GM12875 (cell line): Measurements from ENCODE around the gene JRKL.

Experiments
- H3K4me3 ChIP-seq: one replicate; pipeline ENCODE4 v1.5.1; 2011; ENCODE audit warnings: low read depth, low read length, control low read depth
- CTCF ChIP-seq: IDR thresholded peaks from 2 replicates; pipeline ENCODE4 v1.5.1; 2011; ENCODE audit warnings: low read depth, mild to moderate bottlenecking, control low read depth, inconsistent platforms, low read length, moderate library complexity, borderline replicate concordance; ENCODE audit not compliant: insufficient read depth

JRKL gene

GRCh38 chr11:96357794-96358193 is 32.0 kb upstream of the JRKL start:
- no peak overlapping the region for H3K4me3 ChIP-seq

GRCh38 chr11:96358321-96358720 is 31.5 kb upstream of the JRKL start:
- no peak overlapping the region for H3K4me3 ChIP-seq
- no peak for TF ChIP-seq CTCF

More at GRCh38 chr11:96357794-96358193, 32.0 kb upstream of the JRKL start:
- TF ChIP-seq CTCF, result no peak

DNA sequence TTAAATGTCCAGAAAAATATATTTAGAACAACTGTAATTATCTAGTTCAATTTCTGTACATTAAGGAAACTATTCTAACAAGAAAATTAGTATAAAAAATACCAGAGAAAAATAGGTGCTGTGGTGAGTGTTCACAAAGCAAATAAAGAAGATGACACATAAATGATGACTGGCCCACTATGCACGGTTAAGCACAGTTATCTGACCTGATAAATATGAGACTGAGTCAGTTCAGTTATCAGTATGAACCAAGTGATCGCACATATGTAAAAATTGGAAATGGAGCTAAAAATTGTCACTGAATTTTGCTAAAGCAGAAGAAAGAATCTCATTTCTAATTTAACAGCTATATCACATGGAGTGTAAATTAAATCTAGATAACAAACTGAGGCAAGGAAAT is 28.0 kb upstream of the JRKL start:
- no peak overlapping the region for H3K4me3 ChIP-seq
- TF ChIP-seq CTCF, result no peak

DNA sequence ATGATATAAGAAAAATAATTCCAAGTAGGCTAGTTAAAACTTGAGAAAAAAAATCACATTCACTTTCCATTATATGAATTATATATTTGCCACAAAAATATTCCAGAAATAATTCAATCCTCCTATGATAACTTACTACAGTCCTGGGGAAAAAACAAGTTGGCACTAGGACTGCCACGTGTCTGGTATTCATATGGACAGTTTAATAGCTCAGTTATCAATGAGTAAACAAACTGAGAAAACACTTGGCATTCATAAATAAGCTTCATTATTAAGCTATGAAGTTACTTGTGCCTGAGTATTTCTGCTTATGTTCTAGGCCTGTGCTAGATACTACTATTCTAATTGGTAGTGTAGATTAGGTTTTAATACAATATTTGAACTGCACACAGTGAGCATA is 24.3 kb upstream of the JRKL start:
- H3K4me3 ChIP-seq, result no peak overlapping the region
- TF ChIP-seq CTCF, result no peak

- no peak overlapping the region for H3K4me3 ChIP-seq
- no peak for TF ChIP-seq CTCF
Measured at GRCh38 chr11:96366024-96366423, 23.8 kb upstream of the JRKL start.

DNA sequence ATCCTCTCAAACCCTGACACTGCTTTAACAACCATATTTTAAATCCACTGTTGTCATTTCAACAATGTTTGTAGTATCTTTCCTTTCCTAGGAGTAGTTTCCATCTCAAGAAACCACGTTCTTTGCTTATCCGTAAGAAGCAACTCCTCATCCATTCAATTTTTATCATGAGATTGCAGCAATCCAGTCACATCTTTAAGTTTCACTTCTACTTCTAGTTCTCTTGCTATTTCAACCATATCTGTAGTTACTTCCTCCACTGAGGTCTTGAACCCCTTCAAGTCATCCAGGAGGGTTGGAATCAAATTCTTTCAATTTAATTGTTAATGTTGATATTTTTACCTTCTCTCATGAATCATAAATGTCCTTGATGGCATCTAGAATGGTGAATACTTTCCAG is 22.5 kb upstream of the JRKL start:
- no peak overlapping the region for H3K4me3 ChIP-seq
- no peak for TF ChIP-seq CTCF

DNA sequence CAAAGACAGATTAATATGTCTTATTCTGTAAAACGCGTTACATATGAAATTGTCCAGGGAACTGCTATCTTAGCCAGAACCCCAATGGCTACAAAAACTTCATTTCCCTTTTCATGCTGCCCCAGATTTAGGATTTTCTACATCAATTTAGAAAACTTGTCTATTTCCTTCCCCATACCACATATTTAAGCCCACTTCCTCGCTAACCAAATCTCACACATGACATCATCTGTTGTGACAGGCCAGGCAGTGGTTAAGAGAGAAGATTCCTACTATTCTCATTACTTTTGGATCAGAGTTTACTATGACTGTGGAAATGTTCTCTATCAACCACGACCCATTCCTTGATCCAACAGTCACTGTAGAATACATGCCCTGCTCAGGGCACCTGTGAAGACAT is 16.0 kb upstream of the JRKL start:
- no peak overlapping the region for H3K4me3 ChIP-seq
- no peak for TF ChIP-seq CTCF
